Astrocyte (in vitro differentiated cells and primary cell): ENCODE results near the gene PSMA7. TPM values are rescaled to one million over a fixed set of nuclear protein-coding genes. Genes with fewer than 3 reads are reported as not detected.

ENCODE experiments used
- DNase-seq: peaks from one replicate; pipeline ENCODE4 v3.0.0-alpha.2; 2010; ENCODE audit warnings: low read depth
- FAIRE-seq: peaks from 2 replicates; lab custom pipeline; 2011; peaks lifted over from hg19 to GRCh38; lab: Jason Lieb, UNC
- H2AFZ ChIP-seq: 2 replicates; pipeline ENCODE4 v1.6.0; 2012; ENCODE audit warnings: low read depth, low read length, inconsistent platforms
- H3K27ac ChIP-seq: 2 replicates; pipeline ENCODE4 v1.5.1; 2011; ENCODE audit warnings: low read depth, low read length, inconsistent platforms
- H3K27me3 ChIP-seq: 2 replicates; pipeline ENCODE4 v1.6.0; 2011; ENCODE audit warnings: low read length, inconsistent platforms; ENCODE audit not compliant: insufficient read depth
- H3K36me3 ChIP-seq: 2 replicates; pipeline ENCODE4 v1.5.1; 2011; ENCODE audit warnings: low read length, inconsistent platforms; ENCODE audit not compliant: insufficient read depth
- H3K4me1 ChIP-seq: 2 replicates; pipeline ENCODE4 v1.5.1; 2011; ENCODE audit warnings: low read length, inconsistent platforms; ENCODE audit not compliant: insufficient read depth
- H3K4me2 ChIP-seq: 2 replicates; pipeline ENCODE4 v1.6.0; 2012; ENCODE audit warnings: low read length, inconsistent platforms
- H3K4me3 ChIP-seq: 2 replicates; pipeline ENCODE4 v1.5.1; 2011; ENCODE audit warnings: low read depth, mild to moderate bottlenecking, low read length, inconsistent platforms; ENCODE audit not compliant: insufficient read depth
- H3K79me2 ChIP-seq: 2 replicates; pipeline ENCODE4 v1.6.0; 2012; ENCODE audit warnings: mild to moderate bottlenecking, low read length, inconsistent platforms; ENCODE audit not compliant: insufficient read depth
- H3K9ac ChIP-seq: 2 replicates; pipeline ENCODE4 v1.6.0; 2012; ENCODE audit warnings: mild to moderate bottlenecking, low read length, inconsistent platforms
- H3K9me3 ChIP-seq: 2 replicates; pipeline ENCODE4 v1.5.1; 2012; ENCODE audit warnings: low read depth, mild to moderate bottlenecking, low read length, inconsistent platforms; ENCODE audit not compliant: insufficient read depth
- H4K20me1 ChIP-seq: 2 replicates; pipeline ENCODE4 v1.6.0; 2012; ENCODE audit warnings: low read length, inconsistent platforms; ENCODE audit not compliant: insufficient read depth
- H3K27ac Mint-ChIP-seq: one replicate; pipeline ENCODE4 v1.8.0; 2021; ENCODE audit warnings: mild to moderate bottlenecking, mixed read lengths; ENCODE audit not compliant: unreplicated experiment
- H3K27me3 Mint-ChIP-seq: one replicate; pipeline ENCODE4 v1.8.0; 2021; ENCODE audit warnings: low read depth, mixed read lengths; ENCODE audit not compliant: unreplicated experiment
- H3K36me3 Mint-ChIP-seq: one replicate; pipeline ENCODE4 v1.8.0; 2021; ENCODE audit warnings: low read depth, mixed read lengths; ENCODE audit not compliant: unreplicated experiment
- H3K4me1 Mint-ChIP-seq: one replicate; pipeline ENCODE4 v1.8.0; 2021; ENCODE audit warnings: low read depth, mixed read lengths; ENCODE audit not compliant: unreplicated experiment
- H3K4me3 Mint-ChIP-seq: one replicate; pipeline ENCODE4 v1.8.0; 2021; ENCODE audit warnings: mild to moderate bottlenecking, moderate library complexity, mixed read lengths; ENCODE audit not compliant: unreplicated experiment
- H3K9me3 Mint-ChIP-seq: one replicate; pipeline ENCODE4 v1.8.0; 2021; ENCODE audit warnings: mild to moderate bottlenecking, mixed read lengths; ENCODE audit not compliant: unreplicated experiment
- CTCF ChIP-seq: IDR thresholded peaks from 2 replicates; pipeline ENCODE4 v1.5.1; 2011; ENCODE audit warnings: low read depth, mild to moderate bottlenecking, inconsistent platforms, low read length, moderate library complexity; ENCODE audit not compliant: insufficient read depth
- EZH2 ChIP-seq: IDR thresholded peaks from 2 replicates; pipeline ENCODE4 v1.6.1; 2012; ENCODE audit warnings: mild to moderate bottlenecking, low read length, inconsistent platforms; ENCODE audit not compliant: insufficient read depth
- total RNA-seq: library from RNA; stranded (reverse); gene quantifications from 2 replicates; pipeline ENCODE4 v1.2.1, GENCODE V29; 2021

The PSMA7 gene
- total RNA-seq, 1 donor from 2014 or later = 324 TPM

GRCh38 chr20:62132421-62132820 is 10.8 kb downstream of the PSMA7 start:
- no peak overlapping the region for H2AFZ ChIP-seq
- H3K4me1 ChIP-seq = peaks cover 5% of the 10 kb centered on the region
- no peak overlapping the region for H3K4me3 ChIP-seq
- peaks cover 53% of the 10 kb centered on the region for H3K36me3 ChIP-seq
- H3K9ac ChIP-seq = no peak overlapping the region
- Mint-ChIP-seq H3K27me3 (no peaks in the 10 kb centered on the region), H3K36me3 (peaks cover 26% of the 10 kb centered on the region), H3K27ac (no peak overlapping the region), H3K9me3 (no peaks in the 10 kb centered on the region), H3K4me3 (peak overlapping the region; percentile 42), H3K4me1 (no peaks in the 10 kb centered on the region)
- no peak overlapping the region for H3K4me2 ChIP-seq
- H3K27ac ChIP-seq = no peak overlapping the region
- peaks cover 21% of the 10 kb centered on the region for H3K79me2 ChIP-seq
- no peak for TF ChIP-seq EZH2
- TF ChIP-seq CTCF = no peak
- H3K9me3 ChIP-seq = no peaks in the 10 kb centered on the region
- peaks cover 83% of the 10 kb centered on the region for H4K20me1 ChIP-seq
- no peaks in the 10 kb centered on the region for H3K27me3 ChIP-seq
- FAIRE-seq = no peak
- DNase-seq = no peak

- no peaks in the 10 kb centered on the region for H3K9me3 ChIP-seq
- Mint-ChIP-seq H3K4me1 (no peaks in the 10 kb centered on the region), H3K27ac (no peak overlapping the region), H3K4me3 (peak overlapping the region; percentile 42), H3K36me3 (peaks cover 25% of the 10 kb centered on the region), H3K27me3 (no peaks in the 10 kb centered on the region), H3K9me3 (no peaks in the 10 kb centered on the region)
- peaks cover 83% of the 10 kb centered on the region for H4K20me1 ChIP-seq
- no peak overlapping the region for H3K4me2 ChIP-seq
- DNase-seq = no peak
- H3K27me3 ChIP-seq = no peaks in the 10 kb centered on the region
- H3K4me1 ChIP-seq = peaks cover 5% of the 10 kb centered on the region
- H3K27ac ChIP-seq = no peak overlapping the region
- peaks cover 51% of the 10 kb centered on the region for H3K36me3 ChIP-seq
- H3K9ac ChIP-seq = no peak overlapping the region
- H2AFZ ChIP-seq = no peak overlapping the region
- H3K4me3 ChIP-seq = no peak overlapping the region
- no peak for FAIRE-seq
- TF ChIP-seq CTCF (no peak), EZH2 (no peak)
- H3K79me2 ChIP-seq = peaks cover 20% of the 10 kb centered on the region
Measured at GRCh38 chr20:62131560-62132320, 11.5 kb downstream of the PSMA7 start.
